Activated CD8-positive, alpha-beta T cell treated with anti-CD3 and anti-CD28 coated beads for 36 hours (primary cell): Measurements from ENCODE around the gene COX8C. TPM values are rescaled to one million over a fixed set of nuclear protein-coding genes. Genes with fewer than 3 reads are reported as not detected.

ENCODE experiments used
- ATAC-seq: fragments of 200-7000 bp; cut with Tn5 transposase; one replicate; pipeline ENCODE4 v1.10.0; 2021; ENCODE audit warnings: mild to moderate bottlenecking, moderate library complexity
- CTCF ChIA-PET: fragments of 350-600 bp; sonication (Branson Sonifier 250); formaldehyde crosslinking; loops from one replicate; lab custom pipeline; 2021; ENCODE audit warnings: antibody characterized with exemption; lab: Charles Lee
- POLR2A ChIA-PET: fragments of 350-600 bp; sonication (Branson Sonifier 250); formaldehyde crosslinking; loops from one replicate; lab custom pipeline; 2021; ENCODE audit warnings: antibody characterized with exemption; lab: Charles Lee
- DNase-seq: peaks from one replicate; pipeline ENCODE4 v3.0.0-alpha.2; 2020
- H3K27ac Mint-ChIP-seq: one replicate; pipeline ENCODE4 v1.8.0; 2021; ENCODE audit warnings: mild to moderate bottlenecking, mixed read lengths
- H3K27me3 Mint-ChIP-seq: one replicate; pipeline ENCODE4 v1.8.0; 2021; ENCODE audit warnings: mixed read lengths
- H3K36me3 Mint-ChIP-seq: one replicate; pipeline ENCODE4 v1.8.0; 2021; ENCODE audit warnings: low read depth, mixed read lengths
- H3K4me1 Mint-ChIP-seq: one replicate; pipeline ENCODE4 v1.8.0; 2021; ENCODE audit warnings: low read depth, mixed read lengths
- H3K4me3 Mint-ChIP-seq: one replicate; pipeline ENCODE4 v1.8.0; 2021; ENCODE audit warnings: mild to moderate bottlenecking, moderate library complexity, mixed read lengths
- H3K9me3 Mint-ChIP-seq: one replicate; pipeline ENCODE4 v1.8.0; 2021; ENCODE audit warnings: mixed read lengths
- CTCF ChIP-seq: fragments of 200-600 bp; IDR thresholded peaks from one replicate; pipeline ENCODE4 v1.8.0; 2022; ENCODE audit warnings: antibody characterized with exemption, mild to moderate bottlenecking
- intact Hi-C: fragments of 100-400 bp; cut with micrococcal nuclease; formaldehyde crosslinking; loops from one replicate; pipeline ENCODE4 v1.10.0; 2022
- total RNA-seq, 2 experiments: library from RNA; stranded (reverse); gene quantifications; one replicate each; pipeline ENCODE4 v1.2.3, GENCODE V29; 2021

Gene COX8C
- total RNA-seq, 2 experiments from 2014 or later: not detected

GRCh38 chr14:93326196-93326595 is 20.8 kb upstream of the COX8C start:
- POLR2A ChIA-PET: interaction anchor here (0.6 kb wide), 1 partner anchor 251 kb away, joined by 3 read pairs; no protein-coding TSS in a partner anchor
- DNase-seq: no peak
- TF ChIP-seq CTCF: no peak
- intact Hi-C loops: no loop called here
- no peaks in the 10 kb centered on the region for H3K27me3 Mint-ChIP-seq
- H3K4me1 Mint-ChIP-seq: peaks cover 47% of the 10 kb centered on the region
- CTCF ChIA-PET: no interaction called here
- no peak overlapping the region for H3K4me3 Mint-ChIP-seq
- no peaks in the 10 kb centered on the region for H3K9me3 Mint-ChIP-seq
- no peak overlapping the region for H3K27ac Mint-ChIP-seq
- no peak for ATAC-seq
- H3K36me3 Mint-ChIP-seq: peaks cover 13% of the 10 kb centered on the region

- Mint-ChIP-seq H3K9me3 (no peaks in the 10 kb centered on the region), H3K4me3 (no peak overlapping the region), H3K27ac (no peak overlapping the region), H3K36me3 (peaks cover 5% of the 10 kb centered on the region), H3K4me1 (peaks cover 50% of the 10 kb centered on the region), H3K27me3 (no peaks in the 10 kb centered on the region)
- ATAC-seq (no peak), DNase-seq (no peak)
- no peak for TF ChIP-seq CTCF
- CTCF ChIA-PET: interaction anchor here (1.3 kb wide), 1 partner anchor 33 kb away, joined by 4 read pairs; no protein-coding TSS in a partner anchor
- POLR2A ChIA-PET: no interaction called here
- intact Hi-C loops: no loop called here
These were observed 18.4 kb upstream of the COX8C start for GRCh38 chr14:93328546-93328945.

- intact Hi-C loops: loop anchor here (5.0 kb wide), 1 partner anchor 123 kb away; the partner anchor contains the start of genes GON7 and UBR7
- peaks cover 57% of the 10 kb centered on the region for H3K4me1 Mint-ChIP-seq
- ATAC-seq: no peak
- no peak overlapping the region for H3K27ac Mint-ChIP-seq
- no peaks in the 10 kb centered on the region for H3K9me3 Mint-ChIP-seq
- DNase-seq: no peak
- TF ChIP-seq CTCF: no peak
- POLR2A ChIA-PET: interaction anchor here (0.6 to 1.0 kb wide), 3 partner anchors 11 to 28 kb away, joined by 3 read pairs; no protein-coding TSS in a partner anchor
- H3K36me3 Mint-ChIP-seq: no peaks in the 10 kb centered on the region
- CTCF ChIA-PET: interaction anchor here (0.9 to 1.3 kb wide), 2 partner anchors 34 to 125 kb away, joined by 3 to 4 read pairs; no protein-coding TSS in a partner anchor
- no peaks in the 10 kb centered on the region for H3K27me3 Mint-ChIP-seq
- H3K4me3 Mint-ChIP-seq: no peak overlapping the region
These were observed 16.9 kb upstream of the COX8C start for GRCh38 chr14:93329965-93330608.

- no peak for TF ChIP-seq CTCF
- ATAC-seq: no peak
- Mint-ChIP-seq H3K9me3 (no peaks in the 10 kb centered on the region), H3K36me3 (no peaks in the 10 kb centered on the region), H3K27me3 (no peaks in the 10 kb centered on the region), H3K4me3 (peak overlapping the region; percentile 88), H3K4me1 (peaks cover 58% of the 10 kb centered on the region), H3K27ac (no peak overlapping the region)
- intact Hi-C loops: loop anchor here (5.0 kb wide), 1 partner anchor 123 kb away; the partner anchor contains the start of genes GON7 and UBR7
- POLR2A ChIA-PET: interaction anchor here (0.9 to 1.0 kb wide), 2 partner anchors 12 to 28 kb away, joined by 3 read pairs; no protein-coding TSS in a partner anchor
- CTCF ChIA-PET: interaction anchor here (0.7 to 0.8 kb wide), 2 partner anchors 146 to 214 kb away, joined by 3 read pairs; no protein-coding TSS in a partner anchor
- DNase-seq: no peak
These were observed 16.4 kb upstream of the COX8C start for GRCh38 chr14:93330609-93331000.
